Cardiac fibroblast (primary cell): ENCODE data around the gene C4orf51.
A peak's percentile ranks its signal among the peaks of the same experiment; 100 is the strongest.

Source experiments
- DNase-seq, 2 donors: peaks; one replicate each; pipeline versions ENCODE4 v3.0.0 to v3.0.0-alpha.2; 2010; ENCODE audit warnings: low read depth in 2 of 2
- H3K4me3 ChIP-seq, 2 donors: replicated peaks in 1 of 2; 1 replicate in 1 of 2; 2 replicates in 1 of 2; pipeline ENCODE4 v1.5.1; 2011; ENCODE audit warnings: low read depth in 2 of 2, low read length in 2 of 2, mild to moderate bottlenecking in 2 of 2, moderate library complexity in 1 of 2
- TF ChIP-seq, protein P1 (sequence below): IDR thresholded peaks from one replicate; pipeline ENCODE4 v1.5.1; 2011; ENCODE audit warnings: low read depth, mild to moderate bottlenecking, low read length, inconsistent platforms

The C4orf51 gene

DNA sequence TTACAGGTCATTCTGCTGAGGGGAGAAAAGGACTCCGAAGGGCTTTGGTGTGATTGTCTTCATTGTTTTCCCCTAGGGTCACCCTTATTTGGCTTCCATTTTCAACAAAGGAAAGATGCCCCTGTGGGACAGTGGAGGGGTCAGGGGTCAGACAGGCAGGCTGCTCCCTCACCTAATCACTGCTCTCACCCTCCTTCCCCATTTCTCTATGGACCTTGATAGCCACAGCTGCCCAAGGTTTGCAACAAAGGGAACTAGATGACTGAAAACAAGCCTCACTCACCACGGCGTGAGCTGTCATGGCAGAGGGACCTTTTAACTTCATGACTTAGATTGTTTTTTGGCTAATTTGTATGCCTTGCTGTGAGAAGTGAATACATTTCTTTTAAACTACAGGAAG is 40.7 kb downstream of the C4orf51 start:
- TF ChIP-seq, protein P1, sequence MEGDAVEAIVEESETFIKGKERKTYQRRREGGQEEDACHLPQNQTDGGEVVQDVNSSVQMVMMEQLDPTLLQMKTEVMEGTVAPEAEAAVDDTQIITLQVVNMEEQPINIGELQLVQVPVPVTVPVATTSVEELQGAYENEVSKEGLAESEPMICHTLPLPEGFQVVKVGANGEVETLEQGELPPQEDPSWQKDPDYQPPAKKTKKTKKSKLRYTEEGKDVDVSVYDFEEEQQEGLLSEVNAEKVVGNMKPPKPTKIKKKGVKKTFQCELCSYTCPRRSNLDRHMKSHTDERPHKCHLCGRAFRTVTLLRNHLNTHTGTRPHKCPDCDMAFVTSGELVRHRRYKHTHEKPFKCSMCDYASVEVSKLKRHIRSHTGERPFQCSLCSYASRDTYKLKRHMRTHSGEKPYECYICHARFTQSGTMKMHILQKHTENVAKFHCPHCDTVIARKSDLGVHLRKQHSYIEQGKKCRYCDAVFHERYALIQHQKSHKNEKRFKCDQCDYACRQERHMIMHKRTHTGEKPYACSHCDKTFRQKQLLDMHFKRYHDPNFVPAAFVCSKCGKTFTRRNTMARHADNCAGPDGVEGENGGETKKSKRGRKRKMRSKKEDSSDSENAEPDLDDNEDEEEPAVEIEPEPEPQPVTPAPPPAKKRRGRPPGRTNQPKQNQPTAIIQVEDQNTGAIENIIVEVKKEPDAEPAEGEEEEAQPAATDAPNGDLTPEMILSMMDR = no peak
- no peak overlapping the region for H3K4me3 ChIP-seq
- no peak for DNase-seq

DNA sequence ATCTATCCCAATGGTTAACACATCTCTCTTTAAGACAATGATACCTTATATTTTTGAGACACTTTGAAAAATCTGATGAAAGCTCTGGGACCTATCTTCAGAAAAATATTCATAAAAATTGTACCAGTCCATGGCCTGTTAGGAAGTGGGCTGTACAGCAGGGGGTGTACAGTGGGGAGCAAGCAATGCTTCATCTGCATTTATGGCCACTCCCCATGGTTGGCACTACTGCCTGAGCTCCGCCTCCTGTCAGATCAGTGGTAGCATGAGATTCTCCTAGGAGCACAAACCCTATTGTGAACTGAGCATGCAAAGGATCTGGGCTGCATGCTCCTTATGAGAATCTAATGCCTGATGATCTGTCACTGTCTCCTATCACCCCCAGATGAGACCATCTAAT is 42.6 kb downstream of the C4orf51 start:
- no peak for DNase-seq
- TF ChIP-seq, protein P1 = no peak

DNA sequence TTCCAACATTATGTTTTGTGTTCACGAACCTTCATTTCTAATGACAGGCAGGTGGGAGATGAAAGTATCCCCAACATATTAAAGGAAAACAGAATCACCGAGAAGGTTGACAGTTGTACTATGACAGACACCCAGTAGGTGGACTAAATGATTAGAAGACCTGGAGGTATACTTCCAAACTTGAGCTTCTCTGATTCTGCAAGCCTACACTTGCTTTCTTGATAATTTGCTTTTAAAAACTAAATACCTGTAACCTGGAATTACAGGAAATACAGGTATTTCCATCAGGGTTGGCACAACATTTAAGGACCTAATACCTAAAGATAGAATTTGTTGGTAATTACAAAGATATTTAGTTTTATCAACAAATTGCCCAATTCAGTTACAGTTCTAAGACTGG is 43.4 kb downstream of the C4orf51 start:
- TF ChIP-seq, protein P1 = no peak
- DNase-seq = no peak
- H3K4me3 ChIP-seq = no peak overlapping the region

More for the DNA sequence above, 42.6 kb downstream of the C4orf51 start:
- H3K4me3 ChIP-seq = no peak overlapping the region

DNA sequence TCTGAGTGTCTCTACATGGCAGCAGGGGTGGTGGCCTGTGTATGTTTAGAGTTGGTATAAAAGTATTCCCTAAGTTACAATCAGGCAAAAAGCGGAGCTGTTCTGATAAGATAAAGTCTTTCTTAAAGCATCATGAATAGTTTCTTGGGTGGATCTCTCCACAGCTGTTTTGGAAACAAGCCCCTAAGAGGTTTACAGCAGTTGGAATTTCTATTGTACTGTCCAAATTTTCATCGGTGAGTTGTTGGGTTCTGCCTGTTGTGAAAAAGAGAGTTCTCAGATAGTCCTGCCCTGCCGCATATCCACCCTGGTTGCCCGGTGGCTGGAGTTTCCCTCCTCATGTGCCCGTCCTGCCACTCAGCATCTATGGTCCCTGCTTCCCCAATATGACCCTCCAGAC is 50.1 kb downstream of the C4orf51 start:
- TF ChIP-seq, protein P1 = no peak
- no peak for DNase-seq
- H3K4me3 ChIP-seq = no peak overlapping the region

DNA sequence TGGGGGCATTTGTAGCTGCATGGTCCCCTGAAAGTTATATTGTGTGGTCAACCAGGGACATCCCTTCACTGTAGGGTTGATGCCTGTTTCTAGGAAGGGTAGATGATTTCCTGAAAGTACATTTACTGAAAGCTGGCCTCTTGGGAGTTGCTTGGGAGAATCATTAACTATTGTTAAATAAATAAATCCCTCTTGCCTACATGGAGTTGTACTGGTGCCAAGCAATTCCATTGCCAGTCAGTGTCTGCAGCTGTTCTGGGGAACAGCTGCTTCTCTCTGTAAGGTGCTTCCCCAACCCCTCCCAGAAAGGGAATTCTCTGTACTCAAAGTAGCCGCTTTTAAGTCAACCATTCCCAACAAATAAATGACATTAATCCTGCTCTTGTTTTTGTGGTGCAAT is 51.1 kb downstream of the C4orf51 start:
- peak; percentile 41 to 60 for DNase-seq
- no peak overlapping the region for H3K4me3 ChIP-seq
- TF ChIP-seq, protein P1 = no peak

DNA sequence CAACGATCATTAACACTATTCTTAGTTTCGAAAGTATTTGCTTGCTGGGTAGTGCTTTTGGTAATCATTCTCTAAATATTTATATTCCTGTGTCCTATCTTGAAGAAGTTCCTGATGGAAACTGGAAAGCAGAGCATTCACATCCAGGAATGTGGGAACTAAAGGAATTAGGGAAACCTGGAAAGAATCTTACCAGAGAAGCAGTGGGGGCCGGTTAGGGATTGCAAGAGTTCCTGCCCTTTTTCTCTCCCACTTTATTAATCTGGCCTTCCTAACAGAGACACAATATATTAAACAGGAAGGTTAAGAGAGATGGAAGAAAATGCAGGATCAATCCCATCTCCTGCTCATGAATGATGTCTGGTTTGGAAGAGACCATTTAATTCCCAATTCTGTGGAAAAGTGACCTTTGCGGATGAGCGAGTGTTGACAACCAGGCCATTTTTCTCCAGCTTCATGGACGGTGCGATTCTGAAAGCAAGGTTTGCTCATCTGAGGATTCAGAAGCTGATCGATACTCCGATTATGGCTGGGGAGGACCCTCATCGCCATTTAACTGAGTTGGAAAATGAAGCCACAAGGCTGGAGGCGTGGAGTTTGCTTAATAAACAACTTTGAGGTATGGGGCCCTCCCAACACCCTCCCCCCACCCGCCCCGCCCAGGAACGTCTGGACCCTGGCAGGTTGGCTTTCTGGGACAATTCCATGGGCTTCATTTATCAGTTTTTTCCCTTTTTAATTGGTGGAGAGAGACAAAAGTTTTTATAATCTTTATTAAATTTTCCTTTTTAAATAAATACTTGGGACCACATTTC is 52.3 kb downstream of the C4orf51 start:
- no peak for DNase-seq
- peak overlapping the region; percentile 35 to 47 for H3K4me3 ChIP-seq
- TF ChIP-seq, protein P1 = no peak
